KMS-11 (cell line): ENCODE measurements around the gene PTK6.

Experiments used
- H2AFZ ChIP-seq: fragments of 200-600 bp; sonication (generic); 2 replicates; pipeline ENCODE4 v1.6.1; 2016; ENCODE audit warnings: antibody characterized with exemption, mixed run types, low read depth
- H3K27ac ChIP-seq: fragments of 200-600 bp; sonication (generic); 2 replicates; pipeline ENCODE4 v1.6.1; 2016; ENCODE audit warnings: mild to moderate bottlenecking, mixed run types
- H3K27me3 ChIP-seq: fragments of 200-600 bp; sonication (generic); 2 replicates; pipeline ENCODE4 v1.6.1; 2017; ENCODE audit warnings: mild to moderate bottlenecking, low read depth, mixed run types, moderate library complexity; ENCODE audit not compliant: insufficient read depth
- H3K36me3 ChIP-seq: fragments of 200-600 bp; sonication (generic); 2 replicates; pipeline ENCODE4 v1.6.1; 2017; ENCODE audit warnings: mild to moderate bottlenecking, mixed run types; ENCODE audit not compliant: insufficient read depth
- H3K4me1 ChIP-seq: fragments of 200-600 bp; sonication (generic); 2 replicates; pipeline ENCODE4 v1.6.1; 2016; ENCODE audit warnings: mild to moderate bottlenecking, low read depth, mixed run types; ENCODE audit not compliant: poor library complexity, severe bottlenecking
- H3K4me2 ChIP-seq: fragments of 200-600 bp; sonication (generic); 2 replicates; pipeline ENCODE4 v1.7.0; 2016; ENCODE audit warnings: mild to moderate bottlenecking, mixed run types
- H3K4me3 ChIP-seq: fragments of 200-600 bp; sonication (generic); IDR thresholded peaks from 2 replicates; pipeline ENCODE4 v1.6.1; 2017; ENCODE audit warnings: low read depth, low read length, mixed read lengths; ENCODE audit not compliant: insufficient read depth
- H3K79me2 ChIP-seq: fragments of 200-600 bp; sonication (generic); 2 replicates; pipeline ENCODE4 v1.6.1; 2016; ENCODE audit warnings: low read depth, mixed run types; ENCODE audit not compliant: insufficient read depth
- H3K9ac ChIP-seq: fragments of 200-600 bp; sonication (generic); 2 replicates; pipeline ENCODE4 v1.6.1; 2016; ENCODE audit warnings: mild to moderate bottlenecking, mixed run types
- H4K20me1 ChIP-seq: fragments of 200-600 bp; sonication (generic); 2 replicates; pipeline ENCODE4 v1.6.1; 2016; ENCODE audit warnings: mild to moderate bottlenecking, mixed run types; ENCODE audit not compliant: insufficient read depth
- CTCF ChIP-seq: fragments of 200-600 bp; sonication (generic); conservative IDR thresholded peaks from 2 replicates; pipeline ENCODE4 v1.6.1; 2017; ENCODE audit warnings: low read depth, mild to moderate bottlenecking, antibody characterized with exemption, low read length, moderate library complexity, mixed read lengths

The PTK6 gene

GRCh38 chr20:63542696-63543095 lies 5.5 kb upstream of the PTK6 start:
- no peaks in the 10 kb centered on the region for H3K79me2 ChIP-seq
- H3K27ac ChIP-seq: no peak overlapping the region
- H3K4me3 ChIP-seq: no peak overlapping the region
- peaks cover 5% of the 10 kb centered on the region for H3K4me1 ChIP-seq
- H3K27me3 ChIP-seq: peaks cover 79% of the 10 kb centered on the region
- H2AFZ ChIP-seq: no peak overlapping the region
- H3K4me2 ChIP-seq: no peak overlapping the region
- H4K20me1 ChIP-seq: no peaks in the 10 kb centered on the region
- H3K36me3 ChIP-seq: no peaks in the 10 kb centered on the region
- H3K9ac ChIP-seq: no peak overlapping the region
- no peak for TF ChIP-seq CTCF

GRCh38 chr20:63542031-63542559 lies 4.9 kb upstream of the PTK6 start:
- H3K79me2 ChIP-seq: no peaks in the 10 kb centered on the region
- no peaks in the 10 kb centered on the region for H4K20me1 ChIP-seq
- peaks cover 73% of the 10 kb centered on the region for H3K27me3 ChIP-seq
- H2AFZ ChIP-seq: no peak overlapping the region
- H3K36me3 ChIP-seq: no peaks in the 10 kb centered on the region
- no peak overlapping the region for H3K9ac ChIP-seq
- H3K4me2 ChIP-seq: no peak overlapping the region
- no peak overlapping the region for H3K27ac ChIP-seq
- peaks cover 10% of the 10 kb centered on the region for H3K4me1 ChIP-seq
- no peak for TF ChIP-seq CTCF
- no peak overlapping the region for H3K4me3 ChIP-seq

- no peaks in the 10 kb centered on the region for H3K36me3 ChIP-seq
- H3K9ac ChIP-seq: no peak overlapping the region
- H3K27me3 ChIP-seq: peaks cover 66% of the 10 kb centered on the region
- peaks cover 10% of the 10 kb centered on the region for H3K4me1 ChIP-seq
- TF ChIP-seq CTCF: no peak
- no peaks in the 10 kb centered on the region for H4K20me1 ChIP-seq
- no peak overlapping the region for H3K4me2 ChIP-seq
- no peaks in the 10 kb centered on the region for H3K79me2 ChIP-seq
- H3K27ac ChIP-seq: no peak overlapping the region
- no peak overlapping the region for H2AFZ ChIP-seq
- no peak overlapping the region for H3K4me3 ChIP-seq
Observed at GRCh38 chr20:63541371-63541770, 4.2 kb upstream of the PTK6 start.

GRCh38 chr20:63540417-63541186 lies 3.4 kb upstream of the PTK6 start:
- Histone ChIP-seq H3K36me3 (no peaks in the 10 kb centered on the region), H3K27me3 (peaks cover 58% of the 10 kb centered on the region), H3K27ac (no peak overlapping the region), H2AFZ (no peak overlapping the region), H3K9ac (no peak overlapping the region), H3K4me2 (no peak overlapping the region), H4K20me1 (no peaks in the 10 kb centered on the region), H3K4me1 (peaks cover 10% of the 10 kb centered on the region), H3K4me3 (no peak overlapping the region), H3K79me2 (no peaks in the 10 kb centered on the region)
- no peak for TF ChIP-seq CTCF
